Omental fat pad (tissue), 4 donors: ENCODE data around the gene ZNF362. TPM values are rescaled to one million over a fixed set of nuclear protein-coding genes. Genes with fewer than 3 reads are reported as not detected.

Experiments used
- ATAC-seq: fragments of 150-250 bp; one replicate; pipeline ENCODE4 v1.9.1; 2016; ENCODE audit warnings: mild to moderate bottlenecking, moderate library complexity; ENCODE audit not compliant: low FRiP score
- DNase-seq: peaks from one replicate; pipeline ENCODE4 v3.0.0-alpha.2; 2019; ENCODE audit warnings: low spot score
- CTCF ChIP-seq, 3 donors: fragments of 450-650 bp; IDR thresholded peaks; one replicate each; pipeline ENCODE4 v1.5.1; 2016 to 2017; ENCODE audit warnings: antibody characterized with exemption in 3 of 3, mild to moderate bottlenecking in 3 of 3, moderate library complexity in 2 of 3
- total RNA-seq, 4 donors: library from RNA; depleted of rRNA; stranded (reverse); fragments of >200 nt; gene quantifications; one replicate each; pipeline ENCODE4 v1.1.0, GENCODE V29; 2016

ZNF362 gene
- total RNA-seq, 4 donors from 2014 or later, result 10.4 to 13.9 (median 11.2) TPM

DNA sequence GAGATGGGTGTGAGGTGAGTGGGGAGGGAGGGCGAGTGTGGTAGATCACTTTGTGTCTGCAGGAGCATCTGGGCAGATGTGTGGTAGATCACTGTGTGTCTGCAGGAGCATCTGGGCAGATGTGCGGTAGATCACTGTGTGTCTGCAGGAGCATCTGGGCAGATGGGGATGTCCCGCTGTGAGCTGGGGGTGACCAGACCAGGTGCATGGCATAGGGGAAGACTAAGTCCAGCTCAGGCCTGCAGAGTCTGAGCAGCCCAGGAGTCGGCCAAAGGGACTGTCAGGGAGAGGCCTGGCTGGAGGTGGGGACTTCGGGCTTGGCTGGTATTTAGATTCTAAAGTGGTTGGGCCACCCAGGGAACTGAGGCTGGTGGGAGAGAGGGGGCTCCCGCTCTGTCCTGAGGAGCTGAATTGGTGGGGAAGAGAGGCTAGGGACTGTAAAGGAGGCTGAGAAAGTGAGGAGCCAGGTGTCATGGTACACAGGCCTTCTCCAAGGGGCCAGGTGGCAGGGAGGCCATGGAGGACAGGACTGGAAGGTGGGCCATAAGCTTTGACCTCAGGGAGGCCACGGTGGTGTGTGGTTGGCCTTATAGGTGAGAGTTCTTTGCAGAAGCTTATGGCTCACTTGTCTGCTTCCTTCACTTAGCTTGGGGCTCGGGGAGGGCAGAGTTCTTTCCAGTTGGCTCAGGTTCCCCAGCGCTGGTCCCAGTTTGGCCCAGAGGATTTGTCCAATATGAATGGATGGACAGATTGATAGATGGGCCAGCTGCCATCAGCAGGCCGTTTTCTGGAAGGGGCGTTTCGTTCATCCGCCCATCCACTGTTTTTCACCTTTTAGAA lies 15.6 kb downstream of the ZNF362 start:
- DNase-seq (no peak), ATAC-seq (no peak)
- TF ChIP-seq CTCF (IDR thresholded peaks at IDR 0.05), result no peak

- DNase-seq, result no peak
- ATAC-seq, result no peak
- no peak for TF ChIP-seq CTCF (IDR thresholded peaks at IDR 0.05)
Measured at GRCh38 chr1:33272509-33272908, 16.2 kb downstream of the ZNF362 start.

DNA sequence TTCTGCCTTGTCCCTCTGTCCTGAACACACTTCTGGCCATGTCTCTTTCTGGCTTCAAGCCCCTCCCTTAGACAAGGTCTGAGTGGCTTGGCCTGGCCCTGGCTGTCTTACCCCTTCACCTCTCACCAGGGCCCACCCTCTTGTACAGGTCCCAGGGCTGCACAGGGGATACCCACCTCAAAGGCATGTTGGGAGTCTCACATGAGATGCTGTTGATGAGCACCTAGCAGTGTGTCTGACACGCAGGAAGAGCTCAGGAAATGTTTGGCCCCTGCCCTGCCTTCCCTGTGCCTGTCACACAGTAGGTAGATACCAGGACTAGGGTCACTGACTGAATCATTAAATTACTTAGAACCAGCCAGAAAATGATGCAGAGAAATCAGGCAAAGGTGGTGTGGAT lies 16.6 kb downstream of the ZNF362 start:
- TF ChIP-seq CTCF (IDR thresholded peaks at IDR 0.05), result no peak
- ATAC-seq, result no peak
- no peak for DNase-seq

DNA sequence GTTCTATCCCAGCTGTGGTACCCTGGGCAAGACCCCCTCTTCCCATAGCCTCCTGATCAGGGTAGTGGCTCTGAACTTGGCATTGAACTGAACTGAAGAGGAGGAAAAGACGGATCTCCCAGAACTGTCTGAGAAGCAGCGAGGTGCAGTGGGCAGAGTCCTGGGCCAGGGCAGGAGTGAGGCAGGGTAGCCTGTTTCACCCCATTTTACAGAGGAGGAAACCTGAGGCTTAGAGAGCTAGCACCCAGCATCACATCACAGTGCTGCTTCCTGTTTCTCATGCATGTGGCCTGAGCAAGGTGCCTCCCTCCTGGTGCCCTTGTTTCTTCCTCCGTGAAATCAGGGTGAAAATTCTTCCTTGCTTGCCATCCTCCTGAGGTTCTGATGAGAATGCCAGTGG lies 17.1 kb downstream of the ZNF362 start:
- DNase-seq (no peak), ATAC-seq (no peak)
- no peak for TF ChIP-seq CTCF (IDR thresholded peaks at IDR 0.05)

GRCh38 chr1:33273961-33274371 lies 17.7 kb downstream of the ZNF362 start:
- no peak for TF ChIP-seq CTCF (IDR thresholded peaks at IDR 0.05)
- DNase-seq (no peak), ATAC-seq (no peak)

DNA sequence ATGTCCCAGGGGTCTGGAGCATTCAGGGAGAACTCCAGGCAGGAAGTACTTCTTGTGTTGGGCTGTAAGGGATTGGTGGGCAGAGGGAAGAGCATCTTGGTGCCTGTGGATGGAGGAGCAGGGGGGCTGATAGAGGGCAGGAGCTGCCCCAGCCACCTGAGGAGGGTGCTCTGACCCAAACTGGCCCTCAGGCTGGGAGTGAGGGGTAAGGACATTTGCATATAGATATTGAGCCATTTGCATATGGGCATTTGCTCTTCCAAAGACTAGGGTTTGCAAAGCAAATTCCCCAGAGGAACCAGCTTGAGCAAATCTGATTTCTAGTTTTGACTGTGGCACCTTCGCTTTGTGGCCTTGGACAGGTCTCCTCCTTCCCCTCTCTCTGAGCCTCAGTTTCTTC lies 18.2 kb downstream of the ZNF362 start:
- TF ChIP-seq CTCF (IDR thresholded peaks at IDR 0.05), result no peak
- ATAC-seq (no peak), DNase-seq (no peak)

- no peak for DNase-seq
- ATAC-seq, result no peak
- no peak for TF ChIP-seq CTCF (IDR thresholded peaks at IDR 0.05)
Measured at GRCh38 chr1:33275195-33275594, 18.9 kb downstream of the ZNF362 start.
